Smooth muscle cell (in vitro differentiated cells): ENCODE data around the gene PTPRN2. TPM values are rescaled to one million over a fixed set of nuclear protein-coding genes. Genes with fewer than 3 reads are reported as not detected.

Experiments
- DNase-seq: peaks from one replicate; lab custom pipeline; 2025; ENCODE audit not compliant: unreplicated experiment; lab: John Stamatoyannopoulos, UW
- H2AFZ ChIP-seq: fragments of 200-600 bp; sonication (generic); 2 replicates; pipeline ENCODE4 v1.6.0; 2016; ENCODE audit warnings: antibody characterized with exemption, low read depth, mild to moderate bottlenecking
- H3F3A ChIP-seq: fragments of 200-600 bp; sonication (generic); 2 replicates; pipeline ENCODE4 v1.6.0; 2017; ENCODE audit warnings: antibody characterized with exemption, low read depth
- H3K27ac ChIP-seq: fragments of 200-600 bp; sonication (generic); 2 replicates; pipeline ENCODE4 v1.5.1; 2016; ENCODE audit warnings: low read depth, mild to moderate bottlenecking
- H3K27me3 ChIP-seq: fragments of 200-600 bp; sonication (generic); 2 replicates; pipeline ENCODE4 v1.6.1; 2016; ENCODE audit warnings: low read depth, mild to moderate bottlenecking
- H3K36me3 ChIP-seq: fragments of 200-600 bp; sonication (generic); 2 replicates; pipeline ENCODE4 v1.5.1; 2016; ENCODE audit warnings: low read depth
- H3K4me1 ChIP-seq: fragments of 200-600 bp; sonication (generic); 2 replicates; pipeline ENCODE4 v1.5.1; 2016; ENCODE audit warnings: low read depth
- H3K4me2 ChIP-seq: fragments of 200-600 bp; sonication (generic); 2 replicates; pipeline ENCODE4 v1.6.0; 2016; ENCODE audit warnings: mild to moderate bottlenecking
- H3K4me3 ChIP-seq: fragments of 200-600 bp; sonication (generic); 2 replicates; pipeline ENCODE4 v1.5.1; 2016; ENCODE audit warnings: mild to moderate bottlenecking
- H3K79me2 ChIP-seq: fragments of 200-600 bp; sonication (generic); 2 replicates; pipeline ENCODE4 v1.6.0; 2016; ENCODE audit warnings: low read depth, mild to moderate bottlenecking
- H3K9ac ChIP-seq: fragments of 200-600 bp; sonication (generic); 2 replicates; pipeline ENCODE4 v1.6.0; 2016; ENCODE audit warnings: low read depth
- H3K9me3 ChIP-seq: fragments of 200-600 bp; sonication (generic); replicated peaks from 2 replicates; pipeline ENCODE4 v1.5.1; 2016; ENCODE audit warnings: low read depth
- H4K20me1 ChIP-seq: fragments of 200-600 bp; sonication (generic); 2 replicates; pipeline ENCODE4 v1.6.0; 2016; ENCODE audit warnings: low read depth
- CTCF ChIP-seq: fragments of 200-600 bp; sonication (generic); IDR thresholded peaks from 2 replicates; pipeline ENCODE4 v1.5.1; 2017; ENCODE audit warnings: borderline replicate concordance, mild to moderate bottlenecking, antibody characterized with exemption; ENCODE audit not compliant: insufficient read depth, poor library complexity, severe bottlenecking
- WGBS: methylation state at CpG from one replicate; pipeline ENCODE4 v1.1.7; 2016; ENCODE audit warnings: low lambda C conversion rate; 5-methylcytosine and 5-hydroxymethylcytosine counted together
- polyA plus RNA-seq: library from polyadenylated mRNA; unstranded; fragments of >200 nt; fragmentation: Nextera tagmentation; extraction: Ambion mirVana; gene quantifications from 2 replicates; pipeline ENCODE4 v1.2.1, GENCODE V29; 2016
- total RNA-seq: library from RNA; depleted of rRNA; stranded (reverse); fragments of >200 nt; gene quantifications from 2 replicates; pipeline ENCODE4 v1.2.3, GENCODE V29; 2014

Gene PTPRN2
- total and polyA plus RNA-seq, 2 experiments from 2014 or later = 0.09 to 0.87 TPM

GRCh38 chr7:157885140-157885539 is 702.5 kb downstream of the PTPRN2 start:
- Histone ChIP-seq H3K9ac (no peak overlapping the region), H3K4me3 (no peak overlapping the region), H3K79me2 (no peaks in the 10 kb centered on the region), H3K36me3 (no peaks in the 10 kb centered on the region), H3K4me2 (no peak overlapping the region), H3F3A (no peaks in the 10 kb centered on the region), H2AFZ (no peak overlapping the region), H3K9me3 (no peaks in the 10 kb centered on the region), H4K20me1 (no peaks in the 10 kb centered on the region), H3K27ac (no peak overlapping the region), H3K27me3 (no peaks in the 10 kb centered on the region), H3K4me1 (no peaks in the 10 kb centered on the region)
- WGBS = 76% methylated on average over 6 of the region's 6 CpGs
- TF ChIP-seq CTCF = no peak
- DNase-seq = no peak

GRCh38 chr7:157884461-157885062 is 703.1 kb downstream of the PTPRN2 start:
- no peak overlapping the region for H3K27ac ChIP-seq
- TF ChIP-seq CTCF = no peak
- 90% methylated on average over 9 of the region's 9 CpGs for WGBS

GRCh38 chr7:157881048-157881771 is 706.4 kb downstream of the PTPRN2 start:
- no peak overlapping the region for H2AFZ ChIP-seq
- 94% methylated on average over 8 of the region's 8 CpGs for WGBS
- H3K4me1 ChIP-seq = no peaks in the 10 kb centered on the region
- H3K79me2 ChIP-seq = no peaks in the 10 kb centered on the region
- no peak overlapping the region for H3K4me3 ChIP-seq
- H3K9me3 ChIP-seq = no peaks in the 10 kb centered on the region
- H3K27ac ChIP-seq = no peak overlapping the region
- no peaks in the 10 kb centered on the region for H3F3A ChIP-seq
- TF ChIP-seq CTCF = no peak
- no peaks in the 10 kb centered on the region for H4K20me1 ChIP-seq
- no peaks in the 10 kb centered on the region for H3K27me3 ChIP-seq
- DNase-seq = no peak
- H3K9ac ChIP-seq = no peak overlapping the region
- H3K36me3 ChIP-seq = no peaks in the 10 kb centered on the region
- H3K4me2 ChIP-seq = no peak overlapping the region

More at GRCh38 chr7:157884461-157885062, 703.1 kb downstream of the PTPRN2 start:
- DNase-seq = no peak
- no peak overlapping the region for H3K9ac ChIP-seq
- H3K4me3 ChIP-seq = no peak overlapping the region
- no peaks in the 10 kb centered on the region for H3K27me3 ChIP-seq
- H3K9me3 ChIP-seq = no peaks in the 10 kb centered on the region
- no peak overlapping the region for H2AFZ ChIP-seq
- no peaks in the 10 kb centered on the region for H3K4me1 ChIP-seq
- H4K20me1 ChIP-seq = no peaks in the 10 kb centered on the region
- H3K4me2 ChIP-seq = no peak overlapping the region
- no peaks in the 10 kb centered on the region for H3F3A ChIP-seq
- no peaks in the 10 kb centered on the region for H3K36me3 ChIP-seq
- no peaks in the 10 kb centered on the region for H3K79me2 ChIP-seq
